K562 (cell line): ENCODE data around the gene RPS28. TPM values are rescaled to one million over a fixed set of nuclear protein-coding genes. Genes with fewer than 3 reads are reported as not detected.
A peak's percentile ranks its signal among the peaks of the same experiment; 100 is the strongest.

ENCODE experiments used
- BDP1 ChIP-seq: IDR thresholded peaks from 3 replicates; pipeline ENCODE4 v1.6.1; 2011; ENCODE audit not compliant: insufficient read length, insufficient read depth
- DNMT1 ChIP-seq: fragments of 450-650 bp; IDR thresholded peaks from 2 replicates; pipeline ENCODE4 v1.6.1; 2016; ENCODE audit warnings: antibody characterized with exemption, mild to moderate bottlenecking
- MCM5 ChIP-seq: fragments of 450-650 bp; IDR thresholded peaks from 2 replicates; pipeline ENCODE4 v1.6.1; 2016; ENCODE audit warnings: low read depth
- NFIC ChIP-seq: fragments of 450-650 bp; IDR thresholded peaks from 2 replicates; pipeline ENCODE4 v1.6.1; 2017; ENCODE audit warnings: mild to moderate bottlenecking, inconsistent platforms
- PCBP1 ChIP-seq: fragments of 200-400 bp; formaldehyde crosslinking; IDR thresholded peaks from 2 replicates; pipeline ENCODE4 v1.6.1; 2018; ENCODE audit warnings: mild to moderate bottlenecking, low read depth, low read length; ENCODE audit not compliant: poor library complexity, severe bottlenecking
- SP1 ChIP-seq: sonication (generic); formaldehyde crosslinking; IDR thresholded peaks from 2 replicates; pipeline ENCODE4 v1.8.1; 2022; ENCODE audit warnings: mild to moderate bottlenecking, missing genetic modification reagents
- TEAD1 ChIP-seq, 2 experiments: fragments of 450-650 bp in 1 of 2; sonication (generic) in 1 of 2; formaldehyde crosslinking; IDR thresholded peaks; 2 replicates each; pipeline versions ENCODE4 v1.4.0 to v1.8.0; 2020 to 2022; ENCODE audit warnings: mild to moderate bottlenecking in 2 of 2, missing genetic modification reagents in 1 of 2
- TFAM ChIP-seq: fragments of 250-450 bp; sonication (Bioruptor Pico); conservative IDR thresholded peaks from 2 replicates; pipeline ENCODE4 v1.5.0; 2021; ENCODE audit warnings: mild to moderate bottlenecking, moderate library complexity
- ZC3H4 ChIP-seq: sonication (generic); formaldehyde crosslinking; IDR thresholded peaks from 2 replicates; pipeline ENCODE4 v1.9.0; 2021; ENCODE audit warnings: missing genetic modification reagents, borderline replicate concordance
- ZNF23 ChIP-seq: fragments of 250-450 bp; sonication (Bioruptor Pico); IDR thresholded peaks from 2 replicates; pipeline ENCODE4 v1.4.0; 2020; ENCODE audit warnings: mild to moderate bottlenecking
- ZNF24 ChIP-seq: fragments of 450-650 bp; IDR thresholded peaks from 2 replicates; pipeline ENCODE4 v1.6.1; 2016
- polyA plus RNA-seq, 8 experiments: library from polyadenylated mRNA; depleted of rRNA in 4 of 8; stranded (reverse) in 5 of 8; unstranded in 3 of 8; fragments of >200 nt; fragmentation: Nextera tagmentation in 2 of 8; fragmentation: Illumina TruSeq in 1 of 8; extraction: Ambion mirVana in 2 of 8; extraction: Trizol in 1 of 8; gene quantifications; 2 replicates each; pipeline versions ENCODE4 v1.2.1 to v1.2.3, GENCODE V29; 2011 to 2014; ENCODE audit warnings: inconsistent platforms in 1 of 8, missing spikeins in 1 of 8
- total RNA-seq, 7 experiments: library from RNA; depleted of rRNA in 6 of 7; stranded (reverse); fragments of >200 nt in 6 of 7; fragmentation: Illumina TruSeq in 2 of 7; extraction: Trizol in 2 of 7; gene quantifications; 2 replicates each; pipeline versions ENCODE4 v1.2.1 to v1.2.3, GENCODE V29; 2011 to 2021; ENCODE audit warnings: low replicate concordance in 1 of 7
- TF ChIP-seq, protein P1 (sequence below): fragments of 450-650 bp; IDR thresholded peaks from 2 replicates; pipeline ENCODE4 v1.6.1; 2017; ENCODE audit warnings: antibody characterized with exemption, mild to moderate bottlenecking
- TF ChIP-seq, protein P2 (sequence below): fragments of 250-450 bp; sonication (Bioruptor Pico); IDR thresholded peaks from 2 replicates; pipeline ENCODE4 v1.8.0; 2021; ENCODE audit warnings: moderate library complexity, mild to moderate bottlenecking, inconsistent platforms
- TF ChIP-seq, protein P3 (sequence below), 2 experiments: fragments of 250-450 bp in 1 of 2; fragments of 450-650 bp in 1 of 2; sonication (Bioruptor Pico) in 1 of 2; IDR thresholded peaks; 2 replicates each; pipeline versions ENCODE4 v1.6.1 to v1.8.0; 2016 to 2021; ENCODE audit warnings: mild to moderate bottlenecking in 2 of 2, moderate library complexity in 2 of 2, missing compliant biosample characterization in 1 of 2, missing genetic modification characterization in 1 of 2
- TF ChIP-seq, protein P4 (sequence below): fragments of 250-450 bp; sonication (Bioruptor Pico); IDR thresholded peaks from 2 replicates; pipeline ENCODE4 v1.5.0; 2021; ENCODE audit warnings: mild to moderate bottlenecking, moderate library complexity
- TF ChIP-seq, protein P5 (sequence below): fragments of 450-650 bp; IDR thresholded peaks from 2 replicates; pipeline ENCODE4 v1.6.1; 2016; ENCODE audit warnings: missing biosample characterization, missing genetic modification characterization

RPS28 gene
- total and polyA plus RNA-seq, 9 of the 15 experiments (the other 6 are each of a cell fraction or from before 2014, with no cell fraction given): 165 to 2,827 (median 1,303) TPM

DNA sequence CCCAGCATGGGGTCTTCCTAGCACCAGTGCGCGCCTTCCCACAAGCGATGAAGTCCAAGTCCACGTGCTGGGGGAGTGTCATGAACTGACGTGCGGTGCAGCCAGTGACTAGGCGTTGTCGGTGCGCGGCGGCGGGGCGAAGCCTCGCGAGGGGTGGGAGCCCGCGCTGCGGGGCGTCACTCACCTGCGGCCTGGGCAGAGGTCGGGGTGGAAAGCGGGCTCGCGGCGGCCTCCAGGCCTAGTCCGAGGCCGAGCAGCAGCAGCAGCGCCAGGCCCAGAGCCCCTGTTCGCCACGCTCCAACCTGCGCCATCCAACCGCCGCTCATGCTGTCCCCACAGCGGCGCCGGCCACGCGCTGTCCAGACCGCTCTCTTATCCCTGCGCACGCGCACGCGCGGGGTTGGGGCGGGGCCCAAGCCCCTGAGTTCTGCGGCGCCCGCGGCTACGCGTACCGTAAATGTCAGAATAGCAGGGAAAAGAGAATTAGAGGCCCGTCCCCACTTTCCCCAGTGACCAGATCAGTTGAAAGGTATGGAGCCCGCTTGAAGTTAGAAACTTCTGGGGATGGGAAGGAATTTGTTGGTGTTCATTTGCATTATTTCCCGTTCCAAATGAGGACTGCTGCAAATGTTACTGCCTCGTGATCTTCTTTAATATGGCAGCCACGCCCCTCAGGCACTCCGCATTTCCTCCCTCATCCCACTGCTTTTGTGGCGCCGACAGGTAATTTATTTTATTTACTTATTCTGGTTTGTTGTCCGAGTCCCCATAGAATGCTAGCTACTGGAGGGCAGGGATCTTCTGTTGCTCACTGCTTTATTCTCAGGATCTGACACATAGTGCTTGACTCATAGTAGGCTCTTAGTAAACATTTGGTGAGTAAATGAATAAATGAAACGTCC lies 13.1 kb upstream of the RPS28 start, which contains the start of gene CD320 (continued):
- TF ChIP-seq TEAD1 (CRISPR knock-in tag; IDR thresholded peaks at IDR 0.05) (peak in 1 of 2 experiments; percentile 25; a peak in 2 of 4 replicates), ZNF24 (no peak), TFAM (CRISPR knock-in tag) (no peak), ZC3H4 (CRISPR knock-in tag) (no peak; the same call in 1 of the 2 replicates), ZNF23 (CRISPR knock-in tag) (no peak), MCM5 (no peak), BDP1 (no peak), SP1 (CRISPR knock-in tag) (peak; percentile 69; the same call in 1 of the 2 replicates), DNMT1 (no peak), PCBP1 (peak; percentile 78), NFIC (peak; percentile 89)
- TF ChIP-seq, protein P1, sequence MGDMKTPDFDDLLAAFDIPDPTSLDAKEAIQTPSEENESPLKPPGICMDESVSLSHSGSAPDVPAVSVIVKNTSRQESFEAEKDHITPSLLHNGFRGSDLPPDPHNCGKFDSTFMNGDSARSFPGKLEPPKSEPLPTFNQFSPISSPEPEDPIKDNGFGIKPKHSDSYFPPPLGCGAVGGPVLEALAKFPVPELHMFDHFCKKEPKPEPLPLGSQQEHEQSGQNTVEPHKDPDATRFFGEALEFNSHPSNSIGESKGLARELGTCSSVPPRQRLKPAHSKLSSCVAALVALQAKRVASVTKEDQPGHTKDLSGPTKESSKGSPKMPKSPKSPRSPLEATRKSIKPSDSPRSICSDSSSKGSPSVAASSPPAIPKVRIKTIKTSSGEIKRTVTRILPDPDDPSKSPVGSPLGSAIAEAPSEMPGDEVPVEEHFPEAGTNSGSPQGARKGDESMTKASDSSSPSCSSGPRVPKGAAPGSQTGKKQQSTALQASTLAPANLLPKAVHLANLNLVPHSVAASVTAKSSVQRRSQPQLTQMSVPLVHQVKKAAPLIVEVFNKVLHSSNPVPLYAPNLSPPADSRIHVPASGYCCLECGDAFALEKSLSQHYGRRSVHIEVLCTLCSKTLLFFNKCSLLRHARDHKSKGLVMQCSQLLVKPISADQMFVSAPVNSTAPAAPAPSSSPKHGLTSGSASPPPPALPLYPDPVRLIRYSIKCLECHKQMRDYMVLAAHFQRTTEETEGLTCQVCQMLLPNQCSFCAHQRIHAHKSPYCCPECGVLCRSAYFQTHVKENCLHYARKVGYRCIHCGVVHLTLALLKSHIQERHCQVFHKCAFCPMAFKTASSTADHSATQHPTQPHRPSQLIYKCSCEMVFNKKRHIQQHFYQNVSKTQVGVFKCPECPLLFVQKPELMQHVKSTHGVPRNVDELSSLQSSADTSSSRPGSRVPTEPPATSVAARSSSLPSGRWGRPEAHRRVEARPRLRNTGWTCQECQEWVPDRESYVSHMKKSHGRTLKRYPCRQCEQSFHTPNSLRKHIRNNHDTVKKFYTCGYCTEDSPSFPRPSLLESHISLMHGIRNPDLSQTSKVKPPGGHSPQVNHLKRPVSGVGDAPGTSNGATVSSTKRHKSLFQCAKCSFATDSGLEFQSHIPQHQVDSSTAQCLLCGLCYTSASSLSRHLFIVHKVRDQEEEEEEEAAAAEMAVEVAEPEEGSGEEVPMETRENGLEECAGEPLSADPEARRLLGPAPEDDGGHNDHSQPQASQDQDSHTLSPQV: peak; percentile 86
- TF ChIP-seq, protein P2, sequence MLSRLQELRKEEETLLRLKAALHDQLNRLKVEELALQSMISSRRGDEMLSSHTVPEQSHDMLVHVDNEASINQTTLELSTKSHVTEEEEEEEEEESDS: no peak
- TF ChIP-seq, protein P3, sequence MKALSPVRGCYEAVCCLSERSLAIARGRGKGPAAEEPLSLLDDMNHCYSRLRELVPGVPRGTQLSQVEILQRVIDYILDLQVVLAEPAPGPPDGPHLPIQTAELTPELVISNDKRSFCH (CRISPR knock-in tag; IDR thresholded peaks at IDR 0.05): no peak
- TF ChIP-seq, protein P3 (tag; IDR thresholded peaks at IDR 0.05): no peak; the same call in 1 of the 2 replicates
- TF ChIP-seq, protein P4, sequence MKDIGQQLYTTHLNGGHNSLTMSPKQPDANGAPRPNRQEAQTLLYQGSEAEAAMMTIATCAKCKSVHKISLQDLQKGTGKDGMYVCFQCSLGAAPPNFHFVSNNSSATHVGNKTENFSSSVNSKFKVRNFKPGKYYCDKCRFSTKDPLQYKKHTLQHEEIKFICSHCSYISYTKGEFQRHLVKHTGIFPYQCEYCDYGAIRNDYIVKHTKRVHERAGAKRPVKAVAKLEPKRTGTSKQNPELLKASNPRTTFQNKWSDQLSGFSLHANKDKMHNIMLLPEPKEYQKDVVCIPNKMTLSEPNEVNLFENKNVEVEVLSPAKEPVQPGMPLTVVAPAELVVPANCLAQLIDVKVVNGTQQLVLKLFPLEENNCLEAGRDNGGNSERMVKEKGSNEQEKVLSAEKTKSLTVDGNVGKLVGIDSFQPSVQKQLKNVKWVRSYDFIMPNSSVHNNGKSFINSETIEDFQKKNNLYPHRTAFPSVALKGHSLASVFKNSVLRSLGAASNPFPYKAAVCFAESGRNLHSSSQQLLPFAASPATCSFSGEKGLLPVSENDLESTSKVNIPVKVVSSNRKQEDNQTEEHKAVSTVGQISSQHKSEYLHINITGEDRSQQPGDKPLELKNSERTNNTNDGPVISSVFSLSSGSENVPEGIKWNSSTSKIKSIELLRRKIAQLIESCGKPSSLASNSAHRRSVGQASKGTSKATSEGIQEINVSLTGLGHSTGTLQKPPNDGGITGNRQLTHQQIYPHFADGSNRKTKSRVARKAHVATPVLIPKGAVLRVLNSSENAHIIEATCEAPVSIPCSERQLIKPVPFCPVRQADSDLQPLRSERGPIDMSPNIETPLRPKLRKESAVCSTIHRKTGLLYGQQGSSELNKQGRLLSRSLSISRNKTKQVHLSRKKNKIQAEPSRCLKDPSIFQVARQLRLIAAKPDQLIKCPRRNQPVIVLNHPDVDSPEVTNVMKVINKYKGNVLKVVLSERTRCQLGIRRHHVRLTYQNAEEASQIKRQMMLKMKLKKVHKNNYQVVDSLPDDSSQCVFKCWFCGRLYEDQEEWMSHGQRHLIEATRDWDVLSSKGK (CRISPR knock-in tag): no peak
- TF ChIP-seq, protein P5, sequence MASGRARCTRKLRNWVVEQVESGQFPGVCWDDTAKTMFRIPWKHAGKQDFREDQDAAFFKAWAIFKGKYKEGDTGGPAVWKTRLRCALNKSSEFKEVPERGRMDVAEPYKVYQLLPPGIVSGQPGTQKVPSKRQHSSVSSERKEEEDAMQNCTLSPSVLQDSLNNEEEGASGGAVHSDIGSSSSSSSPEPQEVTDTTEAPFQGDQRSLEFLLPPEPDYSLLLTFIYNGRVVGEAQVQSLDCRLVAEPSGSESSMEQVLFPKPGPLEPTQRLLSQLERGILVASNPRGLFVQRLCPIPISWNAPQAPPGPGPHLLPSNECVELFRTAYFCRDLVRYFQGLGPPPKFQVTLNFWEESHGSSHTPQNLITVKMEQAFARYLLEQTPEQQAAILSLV: no peak
